Ishikawa (cell line): ENCODE results near the gene OR4C6.

Experiments used
- CEBPB ChIP-seq: IDR thresholded peaks from 2 replicates; pipeline ENCODE4 v1.6.1; 2012
- CREB1 ChIP-seq: IDR thresholded peaks from 2 replicates; pipeline ENCODE4 v1.6.1; 2012; ENCODE audit warnings: low read depth
- EGR1 ChIP-seq: IDR thresholded peaks from 2 replicates; pipeline ENCODE4 v1.6.1; 2012
- EP300 ChIP-seq: IDR thresholded peaks from 2 replicates; pipeline ENCODE4 v1.6.1; 2012; ENCODE audit warnings: borderline replicate concordance
- FOXM1 ChIP-seq: IDR thresholded peaks from 2 replicates; pipeline ENCODE4 v1.6.1; 2012; ENCODE audit warnings: low read depth, borderline replicate concordance
- NFIC ChIP-seq: IDR thresholded peaks from 2 replicates; pipeline ENCODE4 v1.6.1; 2012
- RAD21 ChIP-seq: IDR thresholded peaks from 2 replicates; pipeline ENCODE4 v1.6.1; 2012; ENCODE audit warnings: low read depth
- TAF1 ChIP-seq: IDR thresholded peaks from 2 replicates; pipeline ENCODE4 v1.6.1; 2012; ENCODE audit warnings: low read depth, mild to moderate bottlenecking
- TCF12 ChIP-seq: IDR thresholded peaks from 2 replicates; pipeline ENCODE4 v1.6.1; 2012; ENCODE audit warnings: low read depth
- YY1 ChIP-seq: IDR thresholded peaks from 2 replicates; pipeline ENCODE4 v1.6.1; 2012; ENCODE audit warnings: low read depth
- ZBTB7A ChIP-seq: IDR thresholded peaks from 2 replicates; pipeline ENCODE4 v1.6.1; 2012; ENCODE audit warnings: low read depth
- TF ChIP-seq, protein P1 (sequence below): IDR thresholded peaks from 2 replicates; pipeline ENCODE4 v1.6.1; 2012
- TF ChIP-seq, protein P2 (sequence below): IDR thresholded peaks from 2 replicates; pipeline ENCODE4 v1.6.1; 2012; ENCODE audit warnings: low read depth, mild to moderate bottlenecking

- TF ChIP-seq TAF1 (no peak), CREB1 (no peak), TCF12 (no peak), ZBTB7A (no peak), EP300 (no peak), RAD21 (no peak), CEBPB (no peak), EGR1 (no peak), NFIC (no peak), YY1 (no peak), FOXM1 (no peak)
- TF ChIP-seq, protein P1, sequence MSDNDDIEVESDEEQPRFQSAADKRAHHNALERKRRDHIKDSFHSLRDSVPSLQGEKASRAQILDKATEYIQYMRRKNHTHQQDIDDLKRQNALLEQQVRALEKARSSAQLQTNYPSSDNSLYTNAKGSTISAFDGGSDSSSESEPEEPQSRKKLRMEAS = no peak
- TF ChIP-seq, protein P2, sequence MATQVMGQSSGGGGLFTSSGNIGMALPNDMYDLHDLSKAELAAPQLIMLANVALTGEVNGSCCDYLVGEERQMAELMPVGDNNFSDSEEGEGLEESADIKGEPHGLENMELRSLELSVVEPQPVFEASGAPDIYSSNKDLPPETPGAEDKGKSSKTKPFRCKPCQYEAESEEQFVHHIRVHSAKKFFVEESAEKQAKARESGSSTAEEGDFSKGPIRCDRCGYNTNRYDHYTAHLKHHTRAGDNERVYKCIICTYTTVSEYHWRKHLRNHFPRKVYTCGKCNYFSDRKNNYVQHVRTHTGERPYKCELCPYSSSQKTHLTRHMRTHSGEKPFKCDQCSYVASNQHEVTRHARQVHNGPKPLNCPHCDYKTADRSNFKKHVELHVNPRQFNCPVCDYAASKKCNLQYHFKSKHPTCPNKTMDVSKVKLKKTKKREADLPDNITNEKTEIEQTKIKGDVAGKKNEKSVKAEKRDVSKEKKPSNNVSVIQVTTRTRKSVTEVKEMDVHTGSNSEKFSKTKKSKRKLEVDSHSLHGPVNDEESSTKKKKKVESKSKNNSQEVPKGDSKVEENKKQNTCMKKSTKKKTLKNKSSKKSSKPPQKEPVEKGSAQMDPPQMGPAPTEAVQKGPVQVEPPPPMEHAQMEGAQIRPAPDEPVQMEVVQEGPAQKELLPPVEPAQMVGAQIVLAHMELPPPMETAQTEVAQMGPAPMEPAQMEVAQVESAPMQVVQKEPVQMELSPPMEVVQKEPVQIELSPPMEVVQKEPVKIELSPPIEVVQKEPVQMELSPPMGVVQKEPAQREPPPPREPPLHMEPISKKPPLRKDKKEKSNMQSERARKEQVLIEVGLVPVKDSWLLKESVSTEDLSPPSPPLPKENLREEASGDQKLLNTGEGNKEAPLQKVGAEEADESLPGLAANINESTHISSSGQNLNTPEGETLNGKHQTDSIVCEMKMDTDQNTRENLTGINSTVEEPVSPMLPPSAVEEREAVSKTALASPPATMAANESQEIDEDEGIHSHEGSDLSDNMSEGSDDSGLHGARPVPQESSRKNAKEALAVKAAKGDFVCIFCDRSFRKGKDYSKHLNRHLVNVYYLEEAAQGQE = no peak
Measured at GRCh38 chr11:55648027-55648426, 14.0 kb upstream of the OR4C6 start, which contains the start of gene OR4S2.
